PC-3 (cell line): Measurements from ENCODE around the gene CD6.

Source experiments
- CTCF ChIP-seq: fragments of 300-600 bp; sonication (generic); conservative IDR thresholded peaks from 2 replicates; pipeline ENCODE4 v1.5.1; 2017; ENCODE audit warnings: antibody characterized with exemption, low read depth, mild to moderate bottlenecking, low read length
- EZH2 ChIP-seq: fragments of 300-600 bp; sonication (generic); IDR thresholded peaks from one replicate; pipeline ENCODE4 v1.6.1; 2017; ENCODE audit warnings: antibody characterized with exemption, mild to moderate bottlenecking, low read length; ENCODE audit not compliant: unreplicated experiment
- EZH2phosphoT487 ChIP-seq: fragments of 300-600 bp; sonication (generic); IDR thresholded peaks from 2 replicates; pipeline ENCODE4 v1.6.1; 2018; ENCODE audit warnings: mild to moderate bottlenecking, antibody characterized with exemption, low read length, borderline replicate concordance

DNA sequence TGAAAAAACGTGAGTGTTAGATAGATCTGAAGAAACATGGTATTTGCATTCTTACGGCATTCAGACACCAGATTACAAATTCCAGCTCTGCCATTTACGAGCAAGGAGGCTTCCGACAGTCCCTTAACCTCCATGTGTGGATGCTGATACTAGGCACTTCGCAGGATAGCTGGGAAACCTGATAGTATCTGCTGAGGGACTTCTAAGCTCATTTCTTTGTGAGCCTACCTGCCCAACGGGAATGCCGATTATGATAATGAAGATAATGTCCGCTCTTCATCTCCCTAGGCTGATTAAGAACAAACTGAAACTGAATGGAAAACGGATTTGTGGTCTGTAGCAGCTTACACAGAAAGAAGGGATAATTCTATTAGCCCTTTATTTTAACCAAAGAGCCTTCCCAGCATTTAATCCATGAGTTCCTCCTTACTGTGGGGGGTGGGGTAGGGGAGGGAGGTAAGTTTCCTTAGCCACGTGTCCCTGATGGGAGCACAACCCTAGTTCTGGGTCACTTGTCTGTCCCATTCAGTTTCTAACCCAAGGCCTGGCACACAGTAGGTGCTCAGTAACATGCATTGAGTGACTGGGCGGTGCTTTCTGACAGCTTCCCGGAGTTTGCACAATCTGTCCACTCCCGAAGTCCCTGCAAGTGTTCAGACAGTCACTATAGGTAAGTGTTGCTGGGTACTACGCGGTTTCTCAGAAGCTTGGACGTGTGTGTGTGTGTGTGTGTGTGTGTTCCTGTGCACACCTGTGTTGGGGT, 39.2 kb downstream of the CD6 start:
- no peak for TF ChIP-seq CTCF
- no peak for TF ChIP-seq EZH2phosphoT487
- no peak for TF ChIP-seq EZH2
